Endodermal cell (in vitro differentiated cells): ENCODE results near the gene CHAF1B. TPM values are rescaled to one million over a fixed set of nuclear protein-coding genes. Genes with fewer than 3 reads are reported as not detected.

Experiments used
- DNase-seq: peaks from one replicate; pipeline ENCODE4 v3.0.0-alpha.2; 2017
- H3K27ac ChIP-seq: 2 replicates; pipeline ENCODE4 v1.5.1; 2013; ENCODE audit warnings: mild to moderate bottlenecking, low read depth, low read length, moderate library complexity
- H3K27me3 ChIP-seq: 2 replicates; pipeline ENCODE4 v1.6.1; 2013; ENCODE audit warnings: mild to moderate bottlenecking, low read length, moderate library complexity; ENCODE audit not compliant: insufficient read depth, control insufficient read depth, poor library complexity, severe bottlenecking
- H3K36me3 ChIP-seq: 2 replicates; pipeline ENCODE4 v1.7.0; 2013; ENCODE audit warnings: mild to moderate bottlenecking, low read length, moderate library complexity; ENCODE audit not compliant: control insufficient read depth, insufficient read depth
- H3K4me1 ChIP-seq: one replicate; pipeline ENCODE4 v1.7.0; 2013; ENCODE audit warnings: low read length; ENCODE audit not compliant: control insufficient read depth, insufficient read depth
- H3K4me3 ChIP-seq: 2 replicates; pipeline ENCODE4 v1.5.1; 2013; ENCODE audit warnings: mild to moderate bottlenecking, low read length, moderate library complexity
- H3K9ac ChIP-seq: 2 replicates; pipeline ENCODE4 v1.6.1; 2013; ENCODE audit warnings: mild to moderate bottlenecking, low read length, moderate library complexity; ENCODE audit not compliant: poor library complexity, severe bottlenecking; ENCODE audit errors: extremely low read depth
- H3K9me3 ChIP-seq: 2 replicates; pipeline ENCODE4 v1.6.1; 2013; ENCODE audit warnings: mild to moderate bottlenecking, low read length, moderate library complexity; ENCODE audit not compliant: control insufficient read depth
- H3K27ac Mint-ChIP-seq: 2 replicates; pipeline ENCODE4 v1.8.0; 2020; ENCODE audit warnings: mixed read lengths
- H3K27me3 Mint-ChIP-seq: 2 replicates; pipeline ENCODE4 v1.8.0; 2021; ENCODE audit warnings: mild to moderate bottlenecking, mixed read lengths; ENCODE audit not compliant: insufficient read depth
- H3K36me3 Mint-ChIP-seq: 2 replicates; pipeline ENCODE4 v1.8.0; 2020; ENCODE audit warnings: low read depth, mixed read lengths
- H3K4me1 Mint-ChIP-seq: 2 replicates; pipeline ENCODE4 v1.8.0; 2020; ENCODE audit warnings: mixed read lengths
- H3K4me3 Mint-ChIP-seq: 2 replicates; pipeline ENCODE4 v1.8.0; 2020; ENCODE audit warnings: mild to moderate bottlenecking, moderate library complexity, mixed read lengths
- H3K9me3 Mint-ChIP-seq: 2 replicates; pipeline ENCODE4 v1.8.0; 2020; ENCODE audit warnings: mild to moderate bottlenecking, mixed read lengths
- CTCF ChIP-seq: fragments of 200-600 bp; sonication (generic); conservative IDR thresholded peaks from 2 replicates; pipeline ENCODE4 v1.5.0; 2021; ENCODE audit warnings: antibody characterized with exemption, mild to moderate bottlenecking
- WGBS, 2 experiments: methylation state at CpG; one replicate each; pipeline versions ENCODE4 v1.1.5 to v1.1.7; 2013; ENCODE audit warnings: missing lambda C conversion rate in 2 of 2, mixed read lengths in 1 of 2; ENCODE audit not compliant: insufficient coverage in 1 of 2, insufficient read length in 1 of 2; 5-methylcytosine and 5-hydroxymethylcytosine counted together
- total RNA-seq, 2 donors: library from RNA; stranded (reverse); fragmentation: NEBNext Ultra II Directional in 1 of 2; extraction: Animal tissue kit (Norgen Biotek cat#: 25700) in 1 of 2; gene quantifications; 2 replicates in 1 of 2; 3 replicates in 1 of 2; pipeline ENCODE4 v1.2.1, GENCODE V29; 2021

Gene CHAF1B
- total RNA-seq, 2 donors from 2014 or later: 16.3 to 27.1 TPM

GRCh38 chr21:36395353-36396111 lies 10.3 kb downstream of the CHAF1B start:
- Histone ChIP-seq H3K9ac (no peak overlapping the region), H3K27ac (no peak overlapping the region), H3K4me3 (no peak overlapping the region), H3K9me3 (peaks cover 10% of the 10 kb centered on the region), H3K27me3 (no peaks in the 10 kb centered on the region), H3K4me1 (no peaks in the 10 kb centered on the region), H3K36me3 (peaks cover 39% of the 10 kb centered on the region)
- WGBS, 2 experiments: 96 to 100% methylated on average over 4 to 6 of the region's 6 CpGs
- Mint-ChIP-seq H3K36me3 (peaks cover 59% of the 10 kb centered on the region), H3K4me3 (no peak overlapping the region), H3K27ac (no peak overlapping the region), H3K4me1 (peaks cover 17% of the 10 kb centered on the region), H3K9me3 (peaks cover 20% of the 10 kb centered on the region), H3K27me3 (no peaks in the 10 kb centered on the region)
- no peak for TF ChIP-seq CTCF
- no peak for DNase-seq

DNA sequence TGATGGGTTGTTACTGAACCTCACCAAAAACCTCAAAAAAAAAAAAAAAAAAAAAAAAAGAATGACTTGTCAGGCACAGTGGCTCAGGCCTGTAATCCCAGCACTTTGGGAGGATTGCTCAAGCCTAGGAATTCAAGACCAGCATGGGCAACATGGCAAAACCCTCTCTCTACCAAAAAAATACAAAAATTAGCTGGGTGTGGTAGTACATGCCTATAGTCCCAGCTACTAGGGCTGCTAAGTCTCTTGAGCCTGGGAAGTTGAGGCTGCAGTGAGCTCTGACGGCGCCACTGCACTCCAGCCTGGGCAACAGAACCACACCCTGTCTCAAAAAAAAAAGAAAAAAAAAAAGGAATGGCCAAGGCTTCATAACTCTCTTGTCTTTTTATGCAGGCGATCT lies 11.1 kb downstream of the CHAF1B start:
- H3K4me1 Mint-ChIP-seq: peaks cover 17% of the 10 kb centered on the region
- Histone ChIP-seq H3K27ac (no peak overlapping the region), H3K27me3 (no peaks in the 10 kb centered on the region), H3K4me3 (no peak overlapping the region), H3K36me3 (peaks cover 38% of the 10 kb centered on the region), H3K9me3 (peaks cover 7% of the 10 kb centered on the region), H3K4me1 (no peaks in the 10 kb centered on the region), H3K9ac (no peak overlapping the region)
- no peaks in the 10 kb centered on the region for H3K27me3 Mint-ChIP-seq
- peaks cover 19% of the 10 kb centered on the region for H3K9me3 Mint-ChIP-seq
- no peak overlapping the region for H3K4me3 Mint-ChIP-seq
- no peak for TF ChIP-seq CTCF
- no peak overlapping the region for H3K27ac Mint-ChIP-seq
- no peak for DNase-seq
- 92 to 100% methylated on average over 1 to 3 of the region's 3 CpGs for WGBS, 2 experiments
- peaks cover 56% of the 10 kb centered on the region for H3K36me3 Mint-ChIP-seq

- no peaks in the 10 kb centered on the region for H3K27me3 Mint-ChIP-seq
- H3K9me3 ChIP-seq: peaks cover 5% of the 10 kb centered on the region
- peaks cover 14% of the 10 kb centered on the region for H3K9me3 Mint-ChIP-seq
- DNase-seq: no peak
- H3K9ac ChIP-seq: no peak overlapping the region
- H3K36me3 ChIP-seq: peaks cover 36% of the 10 kb centered on the region
- H3K27me3 ChIP-seq: no peaks in the 10 kb centered on the region
- H3K27ac ChIP-seq: no peak overlapping the region
- peaks cover 17% of the 10 kb centered on the region for H3K4me1 Mint-ChIP-seq
- peaks cover 54% of the 10 kb centered on the region for H3K36me3 Mint-ChIP-seq
- H3K4me1 ChIP-seq: no peaks in the 10 kb centered on the region
- WGBS, 2 experiments: 82 to 88% methylated on average over 3 to 4 of the region's 4 CpGs
- H3K4me3 ChIP-seq: no peak overlapping the region
- H3K27ac Mint-ChIP-seq: peak overlapping the region; percentile 3
- no peak for TF ChIP-seq CTCF
- H3K4me3 Mint-ChIP-seq: no peak overlapping the region
These were observed 11.8 kb downstream of the CHAF1B start for GRCh38 chr21:36396971-36397370.
